Measurements from ENCODE around the gene RNF217. TPM values are rescaled to one million over a fixed set of nuclear protein-coding genes. Genes with fewer than 3 reads are reported as not detected.

RNF217 gene
- polyA plus RNA-seq, 4 donors = 0.54 to 17.7 (median 1.8) TPM

- 89 to 96% (median 93%) methylated on average over 10 of the region's 10 CpGs for whole genome bisulfite sequencing, 3 donors
- H3K9me3 ChIP-seq (ENCODE audit: control insufficient read depth in 2 of 2, insufficient read depth in 1 of 2, low read depth in 1 of 2, low read length in 1 of 2) = peaks cover 0 to 15% of the 10 kb centered on the region in 2 donors
- peaks cover 0 to 15% (median 3%) of the 10 kb centered on the region in 3 donors for H3K4me1 ChIP-seq (ENCODE audit: control insufficient read depth in 3 of 3, insufficient read depth in 2 of 3, low read depth in 1 of 3, low read length in 2 of 3)
- no peaks in the 10 kb centered on the region for H3K27me3 ChIP-seq (ENCODE audit: control insufficient read depth in 3 of 3, insufficient read depth in 3 of 3, low read length in 3 of 3)
- H3K36me3 ChIP-seq (ENCODE audit: control insufficient read depth in 3 of 3, insufficient read depth in 2 of 3, low read depth in 1 of 3, low read length in 3 of 3) = peaks cover 0 to 18% (median 0%) of the 10 kb centered on the region in 3 donors
- no peak overlapping the region for H3K4me3 ChIP-seq (ENCODE audit: low read depth in 1 of 3, low read length in 3 of 3)
- no peak overlapping the region for H3K27ac ChIP-seq (ENCODE audit: low read depth in 1 of 3, low read length in 2 of 3)
- DNase-seq (no peak), FAIRE-seq (no peak)
Observed at GRCh38 chr6:124978451-124979293, 16.4 kb downstream of the RNF217 start.

- no peak overlapping the region for H3K27ac ChIP-seq (ENCODE audit: low read depth in 1 of 3, low read length in 2 of 3)
- H3K4me1 ChIP-seq (ENCODE audit: control insufficient read depth in 3 of 3, insufficient read depth in 2 of 3, low read depth in 1 of 3, low read length in 2 of 3) = peaks cover 0 to 15% (median 3%) of the 10 kb centered on the region in 3 donors
- no peak overlapping the region for H3K4me3 ChIP-seq (ENCODE audit: low read depth in 1 of 3, low read length in 3 of 3)
- peaks cover 0 to 15% of the 10 kb centered on the region in 2 donors for H3K9me3 ChIP-seq (ENCODE audit: control insufficient read depth in 2 of 2, insufficient read depth in 1 of 2, low read depth in 1 of 2, low read length in 1 of 2)
- 95 to 96% (median 96%) methylated on average over 4 of the region's 4 CpGs for WGBS, 3 donors
- DNase-seq (no peak), FAIRE-seq (no peak)
- peaks cover 0 to 15% (median 0%) of the 10 kb centered on the region in 3 donors for H3K36me3 ChIP-seq (ENCODE audit: control insufficient read depth in 3 of 3, insufficient read depth in 2 of 3, low read depth in 1 of 3, low read length in 3 of 3)
- H3K27me3 ChIP-seq (ENCODE audit: control insufficient read depth in 3 of 3, insufficient read depth in 3 of 3, low read length in 3 of 3) = no peaks in the 10 kb centered on the region
Observed at GRCh38 chr6:124979294-124979678, 17.0 kb downstream of the RNF217 start.

- Histone ChIP-seq H3K27ac (ENCODE audit: low read depth in 1 of 3, low read length in 2 of 3) (no peak overlapping the region), H3K4me1 (ENCODE audit: control insufficient read depth in 3 of 3, insufficient read depth in 2 of 3, low read depth in 1 of 3, low read length in 2 of 3) (peaks cover 0 to 6% (median 0%) of the 10 kb centered on the region in 3 donors), H3K9me3 (ENCODE audit: control insufficient read depth in 2 of 2, insufficient read depth in 1 of 2, low read depth in 1 of 2, low read length in 1 of 2) (peaks cover 0 to 15% of the 10 kb centered on the region in 2 donors), H3K4me3 (ENCODE audit: low read depth in 1 of 3, low read length in 3 of 3) (no peak overlapping the region), H3K27me3 (ENCODE audit: control insufficient read depth in 3 of 3, insufficient read depth in 3 of 3, low read length in 3 of 3) (no peaks in the 10 kb centered on the region), H3K36me3 (ENCODE audit: control insufficient read depth in 3 of 3, insufficient read depth in 2 of 3, low read depth in 1 of 3, low read length in 3 of 3) (peaks cover 0 to 15% (median 0%) of the 10 kb centered on the region in 3 donors)
- DNase-seq (no peak), FAIRE-seq (no peak)
Observed at GRCh38 chr6:124982669-124983068, 20.4 kb downstream of the RNF217 start.

DNA sequence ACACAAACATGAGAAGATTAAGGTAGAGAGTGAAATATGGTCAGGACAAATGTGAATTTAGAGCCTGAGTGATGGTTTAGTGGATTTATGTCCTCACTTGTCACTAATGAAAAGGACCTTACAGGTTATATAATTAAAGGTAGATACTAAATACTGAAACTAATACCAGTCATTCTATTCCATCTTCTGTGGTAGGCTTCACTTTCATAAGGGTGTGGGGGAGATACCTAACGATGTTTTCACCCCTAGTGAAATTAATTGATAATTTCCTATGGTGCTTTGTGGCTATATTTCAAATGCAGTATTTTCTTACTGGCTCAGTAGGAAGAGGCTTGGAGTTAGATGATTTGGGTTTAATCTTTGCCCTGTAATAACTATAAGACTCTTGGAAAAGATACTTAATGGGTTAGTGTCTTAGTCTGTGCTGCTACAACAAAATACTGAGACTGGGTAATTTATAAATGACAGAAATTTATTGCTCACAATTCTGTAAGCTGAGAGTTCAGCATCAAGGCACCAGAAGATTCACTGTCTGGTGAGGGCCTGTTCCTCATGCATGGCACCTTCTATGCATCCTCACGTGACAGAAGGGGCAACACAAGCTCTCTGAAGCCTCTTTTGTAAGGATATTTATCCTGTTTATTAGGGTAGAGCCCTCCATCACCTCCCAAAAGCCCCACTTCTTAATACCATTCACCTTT, 21.3 kb downstream of the RNF217 start:
- Histone ChIP-seq H3K27me3 (ENCODE audit: control insufficient read depth in 3 of 3, insufficient read depth in 3 of 3, low read length in 3 of 3) (no peaks in the 10 kb centered on the region), H3K36me3 (ENCODE audit: control insufficient read depth in 3 of 3, insufficient read depth in 2 of 3, low read depth in 1 of 3, low read length in 3 of 3) (peaks cover 0 to 9% (median 0%) of the 10 kb centered on the region in 3 donors), H3K4me3 (ENCODE audit: low read depth in 1 of 3, low read length in 3 of 3) (no peak overlapping the region), H3K9me3 (ENCODE audit: control insufficient read depth in 2 of 2, insufficient read depth in 1 of 2, low read depth in 1 of 2, low read length in 1 of 2) (peaks cover 0 to 12% of the 10 kb centered on the region in 2 donors), H3K27ac (ENCODE audit: low read depth in 1 of 3, low read length in 2 of 3) (no peak overlapping the region), H3K4me1 (ENCODE audit: control insufficient read depth in 3 of 3, insufficient read depth in 2 of 3, low read depth in 1 of 3, low read length in 2 of 3) (no peaks in the 10 kb centered on the region)
- DNase-seq (no peak), FAIRE-seq (no peak)
- WGBS, 3 donors = 70 to 82% (median 80%) methylated on average over 2 of the region's 2 CpGs

GRCh38 chr6:124984668-124985338, 22.6 kb downstream of the RNF217 start:
- FAIRE-seq (no peak), DNase-seq (no peak)
- Histone ChIP-seq H3K4me3 (ENCODE audit: low read depth in 1 of 3, low read length in 3 of 3) (no peak overlapping the region), H3K4me1 (ENCODE audit: control insufficient read depth in 3 of 3, insufficient read depth in 2 of 3, low read depth in 1 of 3, low read length in 2 of 3) (no peaks in the 10 kb centered on the region), H3K27ac (ENCODE audit: low read depth in 1 of 3, low read length in 2 of 3) (no peak overlapping the region), H3K36me3 (ENCODE audit: control insufficient read depth in 3 of 3, insufficient read depth in 2 of 3, low read depth in 1 of 3, low read length in 3 of 3) (no peaks in the 10 kb centered on the region), H3K27me3 (ENCODE audit: control insufficient read depth in 3 of 3, insufficient read depth in 3 of 3, low read length in 3 of 3) (no peaks in the 10 kb centered on the region), H3K9me3 (ENCODE audit: control insufficient read depth in 2 of 2, insufficient read depth in 1 of 2, low read depth in 1 of 2, low read length in 1 of 2) (peaks cover 0 to 3% of the 10 kb centered on the region in 2 donors)
- 89 to 97% (median 96%) methylated on average over 1 of the region's 1 CpG for WGBS, 3 donors

- Histone ChIP-seq H3K27ac (ENCODE audit: low read depth in 1 of 3, low read length in 2 of 3) (no peak overlapping the region), H3K27me3 (ENCODE audit: control insufficient read depth in 3 of 3, insufficient read depth in 3 of 3, low read length in 3 of 3) (no peaks in the 10 kb centered on the region), H3K36me3 (ENCODE audit: control insufficient read depth in 3 of 3, insufficient read depth in 2 of 3, low read depth in 1 of 3, low read length in 3 of 3) (no peaks in the 10 kb centered on the region), H3K4me3 (ENCODE audit: low read depth in 1 of 3, low read length in 3 of 3) (no peak overlapping the region), H3K9me3 (ENCODE audit: control insufficient read depth in 2 of 2, insufficient read depth in 1 of 2, low read depth in 1 of 2, low read length in 1 of 2) (peaks cover 0 to 3% of the 10 kb centered on the region in 2 donors), H3K4me1 (ENCODE audit: control insufficient read depth in 3 of 3, insufficient read depth in 2 of 3, low read depth in 1 of 3, low read length in 2 of 3) (no peaks in the 10 kb centered on the region)
- no peak for FAIRE-seq
- DNase-seq = no peak
Observed at GRCh38 chr6:124986164-124986563, 23.9 kb downstream of the RNF217 start.

DNA sequence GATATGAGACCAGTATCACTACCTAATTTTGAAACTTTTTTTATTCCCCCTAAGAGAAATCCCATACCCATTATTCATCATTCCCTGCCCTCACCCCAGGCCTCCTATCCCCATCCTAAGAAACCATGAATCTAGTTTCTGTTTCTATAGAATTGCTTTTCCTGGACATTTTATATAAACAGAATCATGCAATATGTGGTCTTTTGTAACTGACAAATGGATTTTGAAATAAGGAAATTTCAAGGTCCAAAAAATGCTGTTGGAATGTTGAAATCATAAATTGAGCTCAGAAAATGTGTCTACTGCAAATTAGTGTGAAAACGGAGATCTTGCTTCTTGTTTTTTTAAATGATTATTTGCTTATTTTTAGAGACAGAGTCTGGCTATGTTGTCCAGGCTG, 25.1 kb downstream of the RNF217 start:
- 71 to 89% (median 76%) methylated on average over 1 of the region's 1 CpG for WGBS, 3 donors
- Histone ChIP-seq H3K4me1 (ENCODE audit: control insufficient read depth in 3 of 3, insufficient read depth in 2 of 3, low read depth in 1 of 3, low read length in 2 of 3) (no peaks in the 10 kb centered on the region), H3K9me3 (ENCODE audit: control insufficient read depth in 2 of 2, insufficient read depth in 1 of 2, low read depth in 1 of 2, low read length in 1 of 2) (peaks cover 0 to 3% of the 10 kb centered on the region in 2 donors), H3K4me3 (ENCODE audit: low read depth in 1 of 3, low read length in 3 of 3) (no peak overlapping the region), H3K27ac (ENCODE audit: low read depth in 1 of 3, low read length in 2 of 3) (no peak overlapping the region), H3K36me3 (ENCODE audit: control insufficient read depth in 3 of 3, insufficient read depth in 2 of 3, low read depth in 1 of 3, low read length in 3 of 3) (no peaks in the 10 kb centered on the region), H3K27me3 (ENCODE audit: control insufficient read depth in 3 of 3, insufficient read depth in 3 of 3, low read length in 3 of 3) (no peaks in the 10 kb centered on the region)
- DNase-seq (no peak), FAIRE-seq (no peak)

GRCh38 chr6:124987999-124988591, 25.9 kb downstream of the RNF217 start:
- no peaks in the 10 kb centered on the region for H3K36me3 ChIP-seq (ENCODE audit: control insufficient read depth in 3 of 3, insufficient read depth in 2 of 3, low read depth in 1 of 3, low read length in 3 of 3)
- no peak for FAIRE-seq
- WGBS, 3 donors = 84 to 93% (median 90%) methylated on average over 9 of the region's 9 CpGs
- H3K27ac ChIP-seq (ENCODE audit: low read depth in 1 of 3, low read length in 2 of 3) = no peak overlapping the region
- H3K9me3 ChIP-seq (ENCODE audit: control insufficient read depth in 2 of 2, insufficient read depth in 1 of 2, low read depth in 1 of 2, low read length in 1 of 2) = peaks cover 0 to 3% of the 10 kb centered on the region in 2 donors
- no peak overlapping the region for H3K4me3 ChIP-seq (ENCODE audit: low read depth in 1 of 3, low read length in 3 of 3)
- no peaks in the 10 kb centered on the region for H3K4me1 ChIP-seq (ENCODE audit: control insufficient read depth in 3 of 3, insufficient read depth in 2 of 3, low read depth in 1 of 3, low read length in 2 of 3)
- no peaks in the 10 kb centered on the region for H3K27me3 ChIP-seq (ENCODE audit: control insufficient read depth in 3 of 3, insufficient read depth in 3 of 3, low read length in 3 of 3)
- DNase-seq = no peak
